GOT3 (cell line): ENCODE measurements around the gene GMNN.
"Not testable (repeated sequence)": the region's sequence is repeated elsewhere in the genome, so short reads cannot be mapped to it uniquely, and the experiment has no call there.

Experiments
- DNase-seq: peaks from one replicate; lab custom pipeline; 2025; ENCODE audit warnings: mixed read lengths; lab: John Stamatoyannopoulos, UW

The GMNN gene

GRCh38 chr6:24761851-24762250 is 12.9 kb upstream of the GMNN start:
- no peak for DNase-seq

GRCh38 chr6:24763578-24763977 is 11.2 kb upstream of the GMNN start:
- DNase-seq = no peak

- not testable (repeated sequence) for DNase-seq
These were observed 9.6 kb upstream of the GMNN start for GRCh38 chr6:24764833-24765828.

GRCh38 chr6:24765968-24766367 is 8.8 kb upstream of the GMNN start:
- not testable (repeated sequence) for DNase-seq

GRCh38 chr6:24766680-24767462 is 7.9 kb upstream of the GMNN start:
- DNase-seq = no peak

- no peak for DNase-seq
These were observed 6.4 kb upstream of the GMNN start for GRCh38 chr6:24768361-24768760.

GRCh38 chr6:24775520-24776058 is 852 bp downstream of the GMNN start:
- DNase-seq = no peak

- DNase-seq = no peak
These were observed 2.5 kb downstream of the GMNN start for GRCh38 chr6:24777227-24777626.

GRCh38 chr6:24778121-24778520 is 3.4 kb downstream of the GMNN start:
- DNase-seq = no peak

- no peak for DNase-seq
These were observed 4.1 kb downstream of the GMNN start for GRCh38 chr6:24778878-24779277.

- DNase-seq = no peak
These were observed 4.8 kb downstream of the GMNN start for GRCh38 chr6:24779416-24780016.

- DNase-seq = no peak
These were observed 5.5 kb downstream of the GMNN start for GRCh38 chr6:24780206-24780605.

GRCh38 chr6:24788031-24788665 is 13.4 kb downstream of the GMNN start:
- DNase-seq = no peak

GRCh38 chr6:24795106-24795505 is 20.4 kb downstream of the GMNN start:
- no peak for DNase-seq

- DNase-seq = no peak
These were observed 22.0 kb downstream of the GMNN start for GRCh38 chr6:24796616-24797290.

- DNase-seq = no peak
These were observed 23.0 kb downstream of the GMNN start for GRCh38 chr6:24797596-24798216.

- no peak for DNase-seq
These were observed 24.2 kb downstream of the GMNN start, which contains the start of gene ARMH2 for GRCh38 chr6:24798740-24799540. ARMH2 (minus strand) TSS chr6:24798917; CDS start chr6:24798857, 60 bp downstream.

GRCh38 chr6:24799541-24799915 is 24.8 kb downstream of the GMNN start:
- DNase-seq = no peak

- DNase-seq = no peak
These were observed 27.7 kb downstream of the GMNN start for GRCh38 chr6:24802271-24803059.
